GM12878 (cell line): ENCODE data around the gene MT1B.

Experiments used
- CTCF ChIP-seq, 3 experiments: IDR thresholded peaks in 2 of 3; conservative IDR thresholded peaks in 1 of 3; 2 replicates each; pipeline ENCODE4 v1.5.1; 2011; ENCODE audit warnings: low read depth in 3 of 3, low read length in 3 of 3, mild to moderate bottlenecking in 3 of 3, control low read depth in 2 of 3, moderate library complexity in 2 of 3, inconsistent platforms in 1 of 3, mixed read lengths in 1 of 3; ENCODE audit not compliant: control insufficient read depth in 2 of 3, insufficient read depth in 1 of 3; ENCODE audit errors: extremely low read depth in 1 of 3
- EP300 ChIP-seq, 2 experiments: fragments of 150-350 bp in 1 of 2; IDR thresholded peaks; 2 replicates each; pipeline ENCODE4 v1.6.1; 2011 to 2012; ENCODE audit warnings: low read depth in 2 of 2, low read length in 2 of 2, borderline replicate concordance in 1 of 2, improper control_type of control experiment in 1 of 2, inconsistent platforms in 1 of 2; ENCODE audit not compliant: control insufficient read depth in 1 of 2
- POLR2A ChIP-seq: IDR thresholded peaks from 2 replicates; pipeline ENCODE4 v1.6.1; 2011; ENCODE audit warnings: low read depth, mild to moderate bottlenecking, low read length

- no peak for TF ChIP-seq EP300 (IDR thresholded peaks at IDR 0.05; ENCODE audit: borderline replicate concordance in 1 of 2, control insufficient read depth in 1 of 2, low read depth in 2 of 2, low read length in 2 of 2)
- no peak for TF ChIP-seq CTCF (IDR thresholded peaks at IDR 0.05 in 2 of 3, conservative IDR thresholded peaks at IDR 0.05 in 1 of 3; ENCODE audit: control insufficient read depth in 2 of 3, extremely low read depth in 1 of 3, insufficient read depth in 1 of 3, low read depth in 3 of 3, low read length in 3 of 3)
- no peak for TF ChIP-seq POLR2A
Measured at GRCh38 chr16:56631197-56631596, 20.5 kb upstream of the MT1B start.
